Hepatocyte (in vitro differentiated cells): ENCODE results near the gene RSPH10B2. TPM values are rescaled to one million over a fixed set of nuclear protein-coding genes. Genes with fewer than 3 reads are reported as not detected.
A peak's percentile ranks its signal among the peaks of the same experiment; 100 is the strongest.
"Not testable (repeated sequence)": the region's sequence is repeated elsewhere in the genome, so short reads cannot be mapped to it uniquely, and the experiment has no call there.

ENCODE experiments used
- DNase-seq: peaks from one replicate; pipeline ENCODE4 v3.0.0-alpha.2; 2016; ENCODE audit warnings: low spot score
- H2AFZ ChIP-seq: fragments of 200-600 bp; sonication (generic); 2 replicates; pipeline ENCODE4 v1.6.0; 2016; ENCODE audit warnings: antibody characterized with exemption, mild to moderate bottlenecking
- H3K27ac ChIP-seq: fragments of 200-600 bp; sonication (generic); 2 replicates; pipeline ENCODE4 v1.5.1; 2016; ENCODE audit warnings: mild to moderate bottlenecking
- H3K27me3 ChIP-seq: fragments of 200-600 bp; sonication (generic); 2 replicates; pipeline ENCODE4 v1.6.1; 2016
- H3K36me3 ChIP-seq: fragments of 200-600 bp; sonication (generic); replicated peaks from 2 replicates; pipeline ENCODE4 v1.5.1; 2016; ENCODE audit warnings: low read depth; ENCODE audit not compliant: insufficient read depth
- H3K4me1 ChIP-seq: fragments of 200-600 bp; sonication (generic); 2 replicates; pipeline ENCODE4 v1.5.1; 2016; ENCODE audit warnings: mild to moderate bottlenecking, moderate library complexity; ENCODE audit not compliant: insufficient read depth
- H3K4me2 ChIP-seq: fragments of 200-600 bp; sonication (generic); 2 replicates; pipeline ENCODE4 v1.6.0; 2016
- H3K4me3 ChIP-seq: fragments of 200-600 bp; sonication (generic); 2 replicates; pipeline ENCODE4 v1.5.1; 2016; ENCODE audit warnings: mild to moderate bottlenecking
- H3K79me2 ChIP-seq: fragments of 200-600 bp; sonication (generic); 2 replicates; pipeline ENCODE4 v1.6.0; 2017; ENCODE audit warnings: mild to moderate bottlenecking
- H3K9me2 ChIP-seq: fragments of 200-600 bp; sonication (generic); replicated peaks from 2 replicates; pipeline ENCODE4 v1.6.0; 2017; ENCODE audit warnings: mild to moderate bottlenecking; ENCODE audit not compliant: insufficient read depth
- H3K9me3 ChIP-seq: fragments of 200-600 bp; sonication (generic); 2 replicates; pipeline ENCODE4 v1.5.1; 2016; ENCODE audit warnings: low read depth, mild to moderate bottlenecking
- H4K20me1 ChIP-seq: fragments of 200-600 bp; sonication (generic); 2 replicates; pipeline ENCODE4 v1.6.0; 2016; ENCODE audit warnings: mild to moderate bottlenecking; ENCODE audit not compliant: insufficient read depth, poor library complexity, severe bottlenecking
- CTCF ChIP-seq: fragments of 200-600 bp; sonication (generic); IDR thresholded peaks from 2 replicates; pipeline ENCODE4 v1.5.1; 2016; ENCODE audit warnings: antibody characterized with exemption, mild to moderate bottlenecking; ENCODE audit not compliant: poor library complexity
- WGBS: methylation state at CpG from one replicate; pipeline ENCODE4 v1.1.6; 2016; ENCODE audit warnings: low lambda C conversion rate; ENCODE audit errors: missing lambda C conversion rate; 5-methylcytosine and 5-hydroxymethylcytosine counted together
- polyA plus RNA-seq: library from polyadenylated mRNA; unstranded; fragments of >200 nt; fragmentation: Nextera tagmentation; extraction: Ambion mirVana; gene quantifications from 2 replicates; pipeline ENCODE4 v1.2.1, GENCODE V29; 2016
- total RNA-seq: library from RNA; depleted of rRNA; stranded (reverse); fragments of >200 nt; gene quantifications from 2 replicates; pipeline ENCODE4 v1.2.3, GENCODE V29; 2014

RSPH10B2 gene
- total and polyA plus RNA-seq, 2 experiments from 2014 or later = not detected

- not testable (repeated sequence) for H3K4me3 ChIP-seq, H4K20me1 ChIP-seq, H3K4me1 ChIP-seq, H3K4me2 ChIP-seq, H3K79me2 ChIP-seq, H3K9me3 ChIP-seq, H3K9me2 ChIP-seq, H3K36me3 ChIP-seq, DNase-seq, H3K27me3 ChIP-seq, H2AFZ ChIP-seq, H3K27ac ChIP-seq
- 88% methylated on average over 4 of the region's 6 CpGs for WGBS
These were observed 54.1 kb downstream of the RSPH10B2 start for GRCh38 chr7:6807959-6808358.

GRCh38 chr7:6813011-6813410, 59.1 kb downstream of the RSPH10B2 start:
- H3K9me3 ChIP-seq, H3K4me2 ChIP-seq, H2AFZ ChIP-seq, H3K27ac ChIP-seq, H4K20me1 ChIP-seq, H3K9me2 ChIP-seq, H3K4me3 ChIP-seq, H3K27me3 ChIP-seq, H3K36me3 ChIP-seq, H3K79me2 ChIP-seq, H3K4me1 ChIP-seq, DNase-seq: not testable (repeated sequence)
- WGBS = 86% methylated on average over 2 of the region's 2 CpGs

- not testable (repeated sequence) for H3K27ac ChIP-seq, H3K9me2 ChIP-seq, H3K36me3 ChIP-seq, H3K4me1 ChIP-seq, H3K79me2 ChIP-seq, DNase-seq, H3K9me3 ChIP-seq, H3K27me3 ChIP-seq, H3K4me3 ChIP-seq, H2AFZ ChIP-seq, H4K20me1 ChIP-seq, H3K4me2 ChIP-seq
- WGBS = 97% methylated on average over 7 of the region's 7 CpGs
These were observed 61.6 kb downstream of the RSPH10B2 start for GRCh38 chr7:6815470-6815869.

DNA sequence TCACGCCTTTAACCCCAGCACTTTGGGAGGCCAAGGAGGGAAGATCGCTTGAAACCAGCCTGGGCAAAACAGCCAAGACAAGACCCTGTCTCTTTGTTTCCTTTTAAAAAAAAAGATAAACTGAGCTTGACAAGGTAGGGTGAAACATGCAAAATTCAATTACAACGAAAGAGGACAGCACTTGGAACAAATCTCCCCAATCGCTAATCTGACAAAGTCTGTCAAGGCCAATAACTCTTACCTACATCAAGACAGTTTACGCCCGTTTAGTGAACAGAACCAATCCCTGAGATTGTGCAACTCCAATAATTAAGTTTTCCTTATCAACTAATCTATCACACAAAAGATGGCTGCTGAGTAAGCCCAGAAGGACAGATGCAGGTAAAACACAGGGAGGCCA, 67.7 kb downstream of the RSPH10B2 start:
- H4K20me1 ChIP-seq, H3K27ac ChIP-seq, H3K4me3 ChIP-seq, H3K4me1 ChIP-seq, H3K27me3 ChIP-seq, DNase-seq, H3K4me2 ChIP-seq, H3K9me3 ChIP-seq, H2AFZ ChIP-seq, H3K9me2 ChIP-seq, H3K36me3 ChIP-seq: not testable (repeated sequence)
- H3K79me2 ChIP-seq = peaks cover 10% of the 10 kb centered on the region
- 91% methylated on average over 6 of the region's 6 CpGs for WGBS

GRCh38 chr7:6825236-6826125, 71.6 kb downstream of the RSPH10B2 start:
- H3K36me3 ChIP-seq, H3K27me3 ChIP-seq, H3K27ac ChIP-seq, H4K20me1 ChIP-seq, DNase-seq, H2AFZ ChIP-seq, H3K9me2 ChIP-seq, H3K9me3 ChIP-seq, H3K4me3 ChIP-seq, H3K4me1 ChIP-seq: not testable (repeated sequence)
- Histone ChIP-seq H3K4me2 (peak overlapping the region; percentile 73), H3K79me2 (peaks cover 10% of the 10 kb centered on the region)
- 21% methylated on average over 8 of the region's 42 CpGs for WGBS

- H3K9me2 ChIP-seq, H3K36me3 ChIP-seq, H3K27me3 ChIP-seq, H3K4me1 ChIP-seq, H3K9me3 ChIP-seq, H4K20me1 ChIP-seq: not testable (repeated sequence)
- H3K4me2 ChIP-seq = peak within 1 kb of the TSS; percentile 74
- H3K79me2 ChIP-seq = peaks cover 10% of the 10 kb centered on the region
- peak; percentile 43 for TF ChIP-seq CTCF
- peak within 1 kb of the TSS; percentile 99 for H2AFZ ChIP-seq
- peak within 1 kb of the TSS; percentile 84 for H3K27ac ChIP-seq
- H3K4me3 ChIP-seq = peak within 1 kb of the TSS; percentile 57
- 9% methylated on average over 21 of the region's 35 CpGs for WGBS
- DNase-seq = peak; percentile 76
These were observed 72.2 kb downstream of the RSPH10B2 start, which contains the start of gene CCZ1B for GRCh38 chr7:6826151-6826550. CCZ1B (minus strand) TSS chr7:6826275; CDS start chr7:6826197, 78 bp downstream.

DNA sequence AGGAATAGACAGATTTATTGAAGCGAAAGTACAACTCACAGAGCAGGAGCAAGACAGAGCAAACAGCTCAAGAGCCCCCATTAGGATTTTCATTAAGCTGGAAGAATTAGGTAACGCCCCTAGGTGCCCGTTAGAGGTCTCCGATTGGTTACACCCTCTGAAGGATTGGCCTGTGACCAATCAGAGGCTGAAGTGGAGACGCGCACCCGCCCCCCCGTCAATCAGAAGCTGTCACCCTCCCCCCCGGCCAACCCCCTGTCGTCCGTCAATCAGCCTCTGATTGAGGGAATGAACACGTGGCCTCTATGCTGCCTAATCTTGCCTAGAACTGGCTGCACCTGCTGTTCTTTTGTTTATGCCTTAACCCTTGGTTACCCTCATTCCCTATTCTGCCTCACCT, 73.3 kb downstream of the RSPH10B2 start:
- not testable (repeated sequence) for H3K27me3 ChIP-seq, H3K4me2 ChIP-seq, H2AFZ ChIP-seq, H3K9me3 ChIP-seq, H3K36me3 ChIP-seq, H3K4me3 ChIP-seq, H3K4me1 ChIP-seq, H3K27ac ChIP-seq, H4K20me1 ChIP-seq, DNase-seq, H3K9me2 ChIP-seq
- 64% methylated on average over 9 of the region's 12 CpGs for WGBS
- H3K79me2 ChIP-seq = peaks cover 10% of the 10 kb centered on the region

DNA sequence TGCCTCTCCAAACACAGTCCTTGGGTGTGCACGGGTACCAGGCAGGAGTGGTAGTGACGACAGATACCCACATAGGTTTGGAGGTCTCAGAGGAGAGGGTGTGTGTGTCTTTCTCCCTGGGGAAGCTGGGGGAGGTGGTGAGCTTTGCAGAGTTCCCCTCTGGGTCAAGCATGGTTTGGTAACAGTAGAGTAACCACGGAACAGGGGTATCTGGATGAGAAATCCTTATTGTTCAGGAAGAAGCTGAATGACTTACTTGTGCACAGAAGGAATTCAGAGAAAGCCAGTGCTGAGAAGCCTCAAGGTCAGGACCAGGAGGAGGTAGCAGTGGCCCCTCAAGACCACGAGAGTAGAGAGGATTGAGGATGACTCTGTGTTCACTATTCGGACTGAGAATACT, 75.7 kb downstream of the RSPH10B2 start:
- not testable (repeated sequence) for H3K4me1 ChIP-seq, H3K36me3 ChIP-seq, H3K4me3 ChIP-seq, H3K9me3 ChIP-seq, H3K27ac ChIP-seq, H3K4me2 ChIP-seq, DNase-seq, H3K79me2 ChIP-seq, H4K20me1 ChIP-seq, H3K27me3 ChIP-seq, H3K9me2 ChIP-seq, H2AFZ ChIP-seq
- 76% methylated on average over 5 of the region's 5 CpGs for WGBS
